ENCODE results near the gene ETF1. TPM values are rescaled to one million over a fixed set of nuclear protein-coding genes. Genes with fewer than 3 reads are reported as not detected.
"Not testable (repeated sequence)": the region's sequence is repeated elsewhere in the genome, so short reads cannot be mapped to it uniquely, and the experiment has no call there.

Gene ETF1
- polyA plus RNA-seq, 3 donors from 2014 or later = 30.0 to 38.2 (median 33.5) TPM

GRCh38 chr5:138536215-138536614 is 6.8 kb downstream of the ETF1 start:
- Mint-ChIP-seq H3K36me3 (peaks cover 0 to 4% (median 0%) of the 10 kb centered on the region in 3 donors), H3K27me3 (ENCODE audit: low read depth in 3 of 3) (peaks cover 0 to 2% (median 2%) of the 10 kb centered on the region in 3 donors), H3K9me3 (no peaks in the 10 kb centered on the region), H3K4me3 (no peak overlapping the region), H3K27ac (peak overlapping the region in 5 of 6 donors; percentile 67 to 80 (median 74)), H3K4me1 (peaks cover 65 to 84% of the 10 kb centered on the region in 2 donors)
- DNase-seq = no peak

- no peak for DNase-seq
- Mint-ChIP-seq H3K27ac (peak overlapping the region in 1 of 6 donors; percentile 3), H3K36me3 (peaks cover 0 to 6% (median 0%) of the 10 kb centered on the region in 3 donors), H3K4me1 (peaks cover 60 to 84% of the 10 kb centered on the region in 2 donors), H3K27me3 (ENCODE audit: low read depth in 3 of 3) (peaks cover 0 to 2% (median 2%) of the 10 kb centered on the region in 3 donors), H3K4me3 (no peak overlapping the region), H3K9me3 (no peaks in the 10 kb centered on the region)
Observed at GRCh38 chr5:138533973-138534941, 8.8 kb downstream of the ETF1 start.

- H3K27ac Mint-ChIP-seq = peak overlapping the region in 2 of 6 donors; percentile 27 to 59
- peaks cover 0 to 8% (median 0%) of the 10 kb centered on the region in 3 donors for H3K36me3 Mint-ChIP-seq
- DNase-seq = no peak
- no peak overlapping the region for H3K4me3 Mint-ChIP-seq
- peaks cover 0 to 2% (median 0%) of the 10 kb centered on the region in 3 donors for H3K27me3 Mint-ChIP-seq (ENCODE audit: low read depth in 3 of 3)
- no peaks in the 10 kb centered on the region for H3K9me3 Mint-ChIP-seq
- peaks cover 50 to 75% of the 10 kb centered on the region in 2 donors for H3K4me1 Mint-ChIP-seq
Observed at GRCh38 chr5:138529812-138530211, 13.2 kb downstream of the ETF1 start.

GRCh38 chr5:138528744-138529469 is 14.1 kb downstream of the ETF1 start:
- Mint-ChIP-seq H3K36me3 (peaks cover 0 to 8% (median 0%) of the 10 kb centered on the region in 3 donors), H3K4me1 (peaks cover 44 to 66% of the 10 kb centered on the region in 2 donors), H3K27ac (peak overlapping the region in 1 of 6 donors; percentile 27), H3K9me3 (no peaks in the 10 kb centered on the region), H3K27me3 (ENCODE audit: low read depth in 3 of 3) (peaks cover 0 to 2% (median 0%) of the 10 kb centered on the region in 3 donors), H3K4me3 (no peak overlapping the region)
- DNase-seq = no peak

- peaks cover 43 to 65% of the 10 kb centered on the region in 2 donors for H3K4me1 Mint-ChIP-seq
- H3K9me3 Mint-ChIP-seq = no peaks in the 10 kb centered on the region
- DNase-seq = no peak
- no peak overlapping the region for H3K27ac Mint-ChIP-seq
- peaks cover 0 to 4% (median 0%) of the 10 kb centered on the region in 3 donors for H3K36me3 Mint-ChIP-seq
- peaks cover 0 to 2% (median 0%) of the 10 kb centered on the region in 3 donors for H3K27me3 Mint-ChIP-seq (ENCODE audit: low read depth in 3 of 3)
- H3K4me3 Mint-ChIP-seq = no peak overlapping the region
Observed at GRCh38 chr5:138528208-138528607, 14.8 kb downstream of the ETF1 start.

- DNase-seq = no peak
- no peak overlapping the region for H3K4me3 Mint-ChIP-seq
- H3K4me1 Mint-ChIP-seq = peaks cover 40 to 59% of the 10 kb centered on the region in 2 donors
- H3K9me3 Mint-ChIP-seq = no peaks in the 10 kb centered on the region
- peak overlapping the region in 1 of 6 donors; percentile 53 for H3K27ac Mint-ChIP-seq
- H3K36me3 Mint-ChIP-seq = peaks cover 0 to 4% (median 0%) of the 10 kb centered on the region in 3 donors
- H3K27me3 Mint-ChIP-seq (ENCODE audit: low read depth in 3 of 3) = peaks cover 0 to 2% (median 0%) of the 10 kb centered on the region in 3 donors
Observed at GRCh38 chr5:138527170-138527569, 15.9 kb downstream of the ETF1 start.

GRCh38 chr5:138523406-138523805 is 19.6 kb downstream of the ETF1 start:
- no peak overlapping the region for H3K27ac Mint-ChIP-seq
- no peak for DNase-seq
- H3K4me3 Mint-ChIP-seq = no peak overlapping the region
- no peaks in the 10 kb centered on the region for H3K9me3 Mint-ChIP-seq
- no peaks in the 10 kb centered on the region for H3K36me3 Mint-ChIP-seq
- no peaks in the 10 kb centered on the region for H3K27me3 Mint-ChIP-seq (ENCODE audit: low read depth in 3 of 3)
- H3K4me1 Mint-ChIP-seq = peaks cover 30 to 47% of the 10 kb centered on the region in 2 donors

GRCh38 chr5:138520971-138521370 is 22.1 kb downstream of the ETF1 start:
- Mint-ChIP-seq H3K4me3 (no peak overlapping the region), H3K9me3 (no peaks in the 10 kb centered on the region), H3K27ac (peak overlapping the region in 2 of 6 donors; percentile 0 to 3), H3K27me3 (ENCODE audit: low read depth in 3 of 3) (no peaks in the 10 kb centered on the region), H3K4me1 (peaks cover 21 to 29% of the 10 kb centered on the region in 2 donors), H3K36me3 (peaks cover 0 to 9% (median 7%) of the 10 kb centered on the region in 3 donors)
- no peak for DNase-seq

- Mint-ChIP-seq H3K27me3 (ENCODE audit: low read depth in 3 of 3) (no peaks in the 10 kb centered on the region), H3K36me3 (peaks cover 0 to 35% (median 12%) of the 10 kb centered on the region in 3 donors)
Observed at GRCh38 chr5:138517437-138517836, 25.6 kb downstream of the ETF1 start.

GRCh38 chr5:138515556-138516245 is 27.3 kb downstream of the ETF1 start:
- H3K27me3 Mint-ChIP-seq (ENCODE audit: low read depth in 3 of 3) = peaks cover 0 to 3% (median 0%) of the 10 kb centered on the region in 3 donors
- peak overlapping the region in 1 of 6 donors; percentile 34 for H3K27ac Mint-ChIP-seq
- DNase-seq = no peak
- H3K9me3 Mint-ChIP-seq = no peaks in the 10 kb centered on the region
- peaks cover 7 to 16% of the 10 kb centered on the region in 2 donors for H3K4me1 Mint-ChIP-seq
- no peak overlapping the region for H3K4me3 Mint-ChIP-seq
- H3K36me3 Mint-ChIP-seq = peaks cover 8 to 45% (median 12%) of the 10 kb centered on the region in 3 donors

More at GRCh38 chr5:138517437-138517836, 25.6 kb downstream of the ETF1 start:
- Mint-ChIP-seq H3K4me1 (peaks cover 10 to 21% of the 10 kb centered on the region in 2 donors), H3K9me3 (no peaks in the 10 kb centered on the region), H3K4me3 (no peak overlapping the region), H3K27ac (peak overlapping the region in 1 of 6 donors; percentile 45)
- DNase-seq = no peak

- Mint-ChIP-seq H3K36me3 (peaks cover 17 to 55% (median 20%) of the 10 kb centered on the region in 3 donors), H3K27me3 (ENCODE audit: low read depth in 3 of 3) (peaks cover 0 to 8% (median 3%) of the 10 kb centered on the region in 3 donors), H3K4me3 (no peak overlapping the region), H3K4me1 (peaks cover 4 to 7% of the 10 kb centered on the region in 2 donors), H3K27ac (peak overlapping the region in 2 of 6 donors; percentile 57 to 74), H3K9me3 (no peaks in the 10 kb centered on the region)
- DNase-seq = no peak
Observed at GRCh38 chr5:138514021-138514420, 29.0 kb downstream of the ETF1 start.

GRCh38 chr5:138508958-138509357 is 34.1 kb downstream of the ETF1 start:
- peak overlapping the region in 2 of 6 donors; percentile 48 to 73 for H3K27ac Mint-ChIP-seq
- no peak overlapping the region for H3K4me3 Mint-ChIP-seq
- DNase-seq = no peak
- peaks cover 17 to 49% (median 20%) of the 10 kb centered on the region in 3 donors for H3K36me3 Mint-ChIP-seq
- no peaks in the 10 kb centered on the region for H3K4me1 Mint-ChIP-seq
- H3K9me3 Mint-ChIP-seq = no peaks in the 10 kb centered on the region
- peaks cover 3 to 8% (median 3%) of the 10 kb centered on the region in 3 donors for H3K27me3 Mint-ChIP-seq (ENCODE audit: low read depth in 3 of 3)

- H3K4me3 Mint-ChIP-seq, H3K4me1 Mint-ChIP-seq, DNase-seq, H3K9me3 Mint-ChIP-seq: not testable (repeated sequence)
- peak overlapping the region in 1 of 6 donors; percentile 35 for H3K27ac Mint-ChIP-seq
- H3K27me3 Mint-ChIP-seq (ENCODE audit: low read depth in 3 of 3) = peaks cover 3 to 10% (median 3%) of the 10 kb centered on the region in 3 donors
- peaks cover 14 to 37% (median 20%) of the 10 kb centered on the region in 3 donors for H3K36me3 Mint-ChIP-seq
Observed at GRCh38 chr5:138507485-138507884, 35.6 kb downstream of the ETF1 start.

Measured in immature natural killer cell (primary cell).